ENCODE results near the gene INPP1.
A peak's percentile ranks its signal among the peaks of the same experiment; 100 is the strongest.

The INPP1 gene

GRCh38 chr2:190365499-190366204 is 22.3 kb downstream of the INPP1 start:
- no peak for DNase-seq

- DNase-seq, result no peak
Observed at GRCh38 chr2:190366248-190366753, 22.9 kb downstream of the INPP1 start.

DNA sequence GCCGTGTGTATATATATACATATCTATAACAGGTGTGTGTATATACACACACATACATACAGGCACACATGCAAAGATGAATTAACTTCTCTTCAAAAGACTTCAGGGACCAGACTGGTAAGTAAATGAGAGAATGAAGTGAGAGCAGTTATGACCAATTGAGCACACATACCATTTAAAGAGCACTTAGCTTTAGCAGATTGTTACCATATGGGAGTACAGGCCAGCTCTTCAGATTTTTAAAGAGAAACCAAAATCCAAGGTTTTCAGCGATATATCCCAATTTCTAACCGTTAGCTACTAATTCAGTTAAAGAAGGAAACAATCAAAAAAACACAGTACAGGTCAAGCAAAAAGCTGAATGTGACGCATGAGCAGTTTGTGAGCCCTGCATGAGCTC is 23.7 kb downstream of the INPP1 start:
- no peak for DNase-seq

GRCh38 chr2:190369635-190370034 is 26.2 kb downstream of the INPP1 start:
- no peak for DNase-seq

DNA sequence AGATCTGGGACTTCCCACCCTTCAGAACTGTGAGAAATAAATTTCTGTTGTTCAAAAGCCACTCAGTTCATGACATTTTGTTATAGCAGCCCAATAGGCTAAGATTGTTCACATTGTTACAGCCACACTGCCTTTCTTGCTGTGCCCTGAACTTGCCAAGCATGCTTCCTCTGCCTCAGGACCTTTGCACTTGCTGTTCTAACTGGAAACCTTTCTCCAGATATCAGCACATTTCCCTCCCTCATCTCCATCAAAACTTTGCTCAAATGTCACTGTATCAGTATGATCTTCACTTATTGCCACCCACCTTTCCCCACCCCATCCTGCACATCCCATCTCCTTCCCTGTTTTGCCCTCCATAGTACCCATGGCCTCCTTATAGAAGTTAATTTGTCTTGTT is 32.7 kb downstream of the INPP1 start:
- no peak for DNase-seq

DNA sequence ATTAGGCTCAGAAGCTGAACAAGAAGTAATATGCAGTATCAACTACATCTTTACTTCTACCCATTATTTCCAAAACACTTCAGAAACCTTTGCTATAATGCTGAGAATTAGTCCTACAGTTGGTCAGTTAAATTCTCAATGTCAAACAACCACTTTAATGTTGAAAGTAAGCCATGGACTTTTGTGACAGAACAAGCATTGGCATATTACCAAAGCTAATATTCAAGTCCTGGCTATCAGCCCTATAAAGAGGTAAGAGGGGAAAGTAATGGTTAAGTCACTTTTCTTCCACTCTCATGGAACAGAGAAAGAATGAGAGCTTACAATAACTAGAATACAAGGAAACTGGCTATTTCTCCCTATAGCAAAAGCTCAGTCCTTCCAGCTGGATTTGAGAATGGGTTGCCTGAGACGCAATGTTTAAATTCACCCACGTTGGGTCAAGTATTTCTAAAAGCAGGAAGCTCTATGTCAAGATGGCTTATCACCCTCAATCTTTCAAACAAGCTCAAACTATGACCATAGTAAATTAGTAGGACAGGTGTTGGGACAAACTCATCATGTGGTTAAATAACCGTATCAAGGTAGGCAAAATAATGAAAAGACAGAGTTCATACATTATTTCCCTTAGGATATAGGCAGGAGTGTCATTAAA is 33.3 kb downstream of the INPP1 start:
- no peak for DNase-seq

GRCh38 chr2:190378880-190379237 is 35.5 kb downstream of the INPP1 start:
- no peak for DNase-seq

- no peak for DNase-seq
Observed at GRCh38 chr2:190379249-190379964, 36.0 kb downstream of the INPP1 start.

GRCh38 chr2:190380962-190381412 is 37.6 kb downstream of the INPP1 start:
- DNase-seq, result no peak

- peak; percentile 25 to 26 for DNase-seq
Observed at GRCh38 chr2:190382851-190383250, 39.5 kb downstream of the INPP1 start.

- DNase-seq, result no peak
Observed at GRCh38 chr2:190387422-190387821, 44.0 kb downstream of the INPP1 start.

- no peak for DNase-seq
Observed at GRCh38 chr2:190396271-190396670, 52.9 kb downstream of the INPP1 start.

DNA sequence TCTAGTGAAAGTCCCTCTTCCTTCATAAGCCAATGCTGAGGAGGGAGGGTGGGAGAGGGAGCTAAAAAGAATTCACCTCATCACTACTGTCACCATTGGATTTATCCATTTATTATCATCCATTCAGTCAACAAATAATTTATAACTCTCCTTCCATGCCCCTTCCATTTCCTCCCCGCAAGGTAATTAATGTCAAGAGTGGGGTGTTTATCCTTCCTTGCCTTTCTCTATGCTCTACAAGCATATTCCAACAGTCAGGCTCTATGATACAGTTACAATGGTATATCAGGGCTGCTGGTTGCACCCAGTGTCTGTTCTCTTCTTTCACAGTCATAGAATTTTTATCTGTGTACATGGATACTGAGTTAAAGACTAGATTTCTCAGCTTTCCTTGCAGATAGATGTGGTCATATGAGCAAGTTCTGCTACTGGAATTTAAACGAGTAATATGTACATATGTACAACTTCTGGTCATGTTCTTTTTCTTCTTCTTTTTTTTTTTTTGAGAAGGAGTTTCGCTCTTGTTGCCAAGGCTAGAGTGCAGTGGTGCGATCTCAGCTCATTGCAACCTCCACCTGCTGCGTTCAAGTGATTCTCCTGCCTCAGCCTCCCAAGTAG is 59.7 kb downstream of the INPP1 start:
- no peak for DNase-seq

GRCh38 chr2:190404487-190404886 is 61.1 kb downstream of the INPP1 start:
- peak; percentile 49 to 54 for DNase-seq

GRCh38 chr2:190405070-190405469 is 61.7 kb downstream of the INPP1 start:
- DNase-seq, result no peak

- no peak for DNase-seq
Observed at GRCh38 chr2:190405995-190406394, 62.6 kb downstream of the INPP1 start.

DNA sequence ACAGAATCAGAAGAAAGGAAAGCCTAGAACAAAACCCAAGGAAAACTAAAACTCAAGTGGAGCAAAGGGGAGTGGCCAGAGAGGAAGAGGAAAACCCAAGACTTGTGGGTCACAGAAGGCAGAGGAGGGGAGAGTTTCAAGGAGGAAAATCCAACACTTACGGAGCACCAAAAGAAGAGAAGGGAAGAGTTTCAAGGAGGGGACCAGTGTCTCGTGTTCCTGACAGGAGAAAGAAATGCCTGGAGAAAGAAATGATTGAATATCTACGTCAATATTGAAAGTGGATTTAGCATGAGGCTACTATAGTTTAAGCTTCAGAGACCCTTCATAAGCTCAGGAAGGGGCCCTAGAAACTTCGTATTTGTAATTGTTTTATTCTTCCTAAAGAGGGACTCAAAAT is 63.4 kb downstream of the INPP1 start:
- no peak for DNase-seq

- no peak for DNase-seq
Observed at GRCh38 chr2:190407246-190407661, 63.9 kb downstream of the INPP1 start.

- DNase-seq, result peak; percentile 12 to 55
Observed at GRCh38 chr2:190407662-190408537, 64.5 kb downstream of the INPP1 start, which contains the start of gene MFSD6. Gene MFSD6, plus strand, starts transcription at chr2:190408355. Its CDS starts 27,675 bp downstream, at chr2:190436030.

- peak; percentile 60 to 78 for DNase-seq
Observed at GRCh38 chr2:190408538-190409271, 65.3 kb downstream of the INPP1 start.

- DNase-seq, result no peak
Observed at GRCh38 chr2:190409616-190410015, 66.2 kb downstream of the INPP1 start.
